A549 (cell line): ENCODE data around the gene TF. TPM values are rescaled to one million over a fixed set of nuclear protein-coding genes. Genes with fewer than 3 reads are reported as not detected.

Experiments
- ATAC-seq, 2 experiments: fragments of 200-7000 bp in 1 of 2; fragments of >200 bp in 1 of 2; cut with Nextera tagmentation in 1 of 2; cut with Tn5 transposase in 1 of 2; 3 replicates each; pipeline versions ENCODE4 v1.8.0 to v1.9.1; 2018 to 2020; ENCODE audit warnings: mild to moderate bottlenecking in 1 of 2, moderate library complexity in 1 of 2
- CTCF ChIA-PET: fragments of 300-600 bp; sonication (Branson Sonifier 250); formaldehyde crosslinking; extraction: SDS; loops from one replicate; lab custom pipeline; 2021; ENCODE audit warnings: antibody characterized with exemption, inconsistent platforms; lab: Yijun Ruan, JAX
- POLR2A ChIA-PET: fragments of 350-600 bp; formaldehyde crosslinking; extraction: SDS; loops from one replicate; lab custom pipeline; 2021; ENCODE audit warnings: antibody characterized with exemption, inconsistent platforms; lab: Yijun Ruan, JAX
- DNase-seq, 2 experiments: peaks; one replicate each; pipeline versions ENCODE4 v3.0.0 to v3.0.0-alpha.2; 2011 to 2016; ENCODE audit warnings: low read depth in 1 of 2, low spot score in 1 of 2
- FAIRE-seq: peaks from 2 replicates; lab custom pipeline; 2011; peaks lifted over from hg19 to GRCh38; lab: Jason Lieb, UNC
- H3K27ac ChIP-seq, 2 experiments: fragments of >200 bp; sonication (Bioruptor Twin); formaldehyde crosslinking; 3 replicates each; pipeline ENCODE4 v1.5.1; 2016 to 2017
- H3K4me1 ChIP-seq: fragments of >200 bp; sonication (Bioruptor Twin); formaldehyde crosslinking; 3 replicates; pipeline ENCODE4 v1.6.1; 2016
- H3K4me2 ChIP-seq: fragments of >200 bp; sonication (Bioruptor Twin); formaldehyde crosslinking; 3 replicates; pipeline ENCODE4 v1.6.1; 2016
- H3K4me3 ChIP-seq: fragments of >200 bp; sonication (Bioruptor Twin); formaldehyde crosslinking; 3 replicates; pipeline ENCODE4 v1.5.1; 2016
- H3K9me3 ChIP-seq: fragments of >200 bp; sonication (Bioruptor Twin); formaldehyde crosslinking; 3 replicates; pipeline ENCODE4 v1.6.1; 2016
- ATOH8 ChIP-seq: fragments of 250-450 bp; sonication (Bioruptor Pico); IDR thresholded peaks from 2 replicates; pipeline ENCODE4 v1.5.0; 2020; ENCODE audit warnings: low read depth, mild to moderate bottlenecking, moderate library complexity
- CBX2 ChIP-seq: fragments of 200-600 bp; sonication (generic); IDR thresholded peaks from 2 replicates; pipeline ENCODE4 v1.6.1; 2016; ENCODE audit warnings: low read depth, mild to moderate bottlenecking, borderline replicate concordance
- E2F6 ChIP-seq: IDR thresholded peaks from 2 replicates; pipeline ENCODE4 v1.6.1; 2012; ENCODE audit warnings: low read depth, borderline replicate concordance
- EHMT2 ChIP-seq: fragments of 200-600 bp; sonication (generic); IDR thresholded peaks from 2 replicates; pipeline ENCODE4 v1.6.1; 2016; ENCODE audit warnings: antibody characterized with exemption, low read depth, mild to moderate bottlenecking, moderate library complexity
- ELK1 ChIP-seq: fragments of 150-350 bp; IDR thresholded peaks from 2 replicates; pipeline ENCODE4 v1.6.1; 2014; ENCODE audit warnings: low read depth, mild to moderate bottlenecking, low read length
- HEYL ChIP-seq: fragments of 250-450 bp; sonication (Bioruptor Pico); IDR thresholded peaks from 2 replicates; pipeline ENCODE4 v1.8.0; 2021; ENCODE audit warnings: mild to moderate bottlenecking, moderate library complexity
- JUNB ChIP-seq: fragments of >200 bp; sonication (Bioruptor Twin); formaldehyde crosslinking; IDR thresholded peaks from 2 replicates; pipeline ENCODE4 v1.6.1; 2016
- KDM1A ChIP-seq: fragments of 200-600 bp; sonication (generic); IDR thresholded peaks from 2 replicates; pipeline ENCODE4 v1.6.1; 2016; ENCODE audit warnings: low read depth, mild to moderate bottlenecking
- MAZ ChIP-seq: fragments of 150-350 bp; IDR thresholded peaks from 2 replicates; pipeline ENCODE4 v1.6.1; 2014; ENCODE audit warnings: antibody characterized with exemption, low read depth, low read length, borderline replicate concordance
- NFE2L2 ChIP-seq: fragments of 150-350 bp; conservative IDR thresholded peaks from 2 replicates; pipeline ENCODE4 v1.6.1; 2014; ENCODE audit warnings: low read length
- PBX3 ChIP-seq: IDR thresholded peaks from 2 replicates; pipeline ENCODE4 v1.6.1; 2012
- PHF8 ChIP-seq: fragments of 200-600 bp; sonication (generic); IDR thresholded peaks from 2 replicates; pipeline ENCODE4 v1.6.1; 2016; ENCODE audit warnings: low read depth, mild to moderate bottlenecking, antibody characterized with exemption, moderate library complexity, borderline replicate concordance
- RCOR1 ChIP-seq: fragments of 150-350 bp; IDR thresholded peaks from 2 replicates; pipeline ENCODE4 v1.6.1; 2014; ENCODE audit warnings: antibody characterized with exemption, low read length, low read depth
- REST ChIP-seq: fragments of 200-600 bp; sonication (generic); IDR thresholded peaks from 2 replicates; pipeline ENCODE4 v1.6.1; 2016; ENCODE audit warnings: antibody characterized with exemption, mild to moderate bottlenecking, moderate library complexity
- RFX5 ChIP-seq: fragments of 450-650 bp; IDR thresholded peaks from 2 replicates; pipeline ENCODE4 v1.7.1; 2014; ENCODE audit warnings: antibody characterized with exemption, mild to moderate bottlenecking, moderate library complexity
- RNF2 ChIP-seq: fragments of 200-600 bp; sonication (generic); IDR thresholded peaks from 2 replicates; pipeline ENCODE4 v1.6.1; 2016; ENCODE audit warnings: low read depth, mild to moderate bottlenecking, antibody characterized with exemption, moderate library complexity, borderline replicate concordance
- SMC3 ChIP-seq: fragments of >200 bp; sonication (Bioruptor Twin); formaldehyde crosslinking; IDR thresholded peaks from 3 replicates; pipeline ENCODE4 v1.6.1; 2018; ENCODE audit warnings: inconsistent platforms
- ZFP36 ChIP-seq: fragments of 450-650 bp; IDR thresholded peaks from 2 replicates; pipeline ENCODE4 v1.6.1; 2014; ENCODE audit warnings: borderline replicate concordance; ENCODE audit not compliant: partially characterized antibody
- ZNF302 ChIP-seq: fragments of 250-450 bp; sonication (Bioruptor Pico); IDR thresholded peaks from 2 replicates; pipeline ENCODE4 v1.9.0; 2021; ENCODE audit warnings: inconsistent platforms, mild to moderate bottlenecking, moderate library complexity
- ZSCAN20 ChIP-seq: fragments of 250-450 bp; sonication (Bioruptor Pico); IDR thresholded peaks from 2 replicates; pipeline ENCODE4 v1.8.0; 2022; ENCODE audit warnings: mild to moderate bottlenecking, moderate library complexity
- WGBS: methylation state at CpG from one replicate; pipeline ENCODE4 v1.1.6; 2017; ENCODE audit errors: missing lambda C conversion rate; 5-methylcytosine and 5-hydroxymethylcytosine counted together
- polyA plus RNA-seq, 4 experiments: library from polyadenylated mRNA; depleted of rRNA in 3 of 4; stranded (reverse); fragments of >200 nt; fragmentation: RNase III in 1 of 4; extraction: RNeasy Plus Mini Kit Qiagen cat#74134 plus additional on column Dnase treatment in 1 of 4; gene quantifications; 2 replicates in 3 of 4; 3 replicates in 1 of 4; pipeline ENCODE4 v1.2.3, GENCODE V29; 2011 to 2017
- TF ChIP-seq, protein P1 (sequence below): IDR thresholded peaks from 2 replicates; pipeline ENCODE4 v1.6.1; 2012

TF gene
- polyA plus RNA-seq, 2 of the 4 experiments (the other 2 are of a cell fraction), result 0.53 to 10.5 TPM

DNA sequence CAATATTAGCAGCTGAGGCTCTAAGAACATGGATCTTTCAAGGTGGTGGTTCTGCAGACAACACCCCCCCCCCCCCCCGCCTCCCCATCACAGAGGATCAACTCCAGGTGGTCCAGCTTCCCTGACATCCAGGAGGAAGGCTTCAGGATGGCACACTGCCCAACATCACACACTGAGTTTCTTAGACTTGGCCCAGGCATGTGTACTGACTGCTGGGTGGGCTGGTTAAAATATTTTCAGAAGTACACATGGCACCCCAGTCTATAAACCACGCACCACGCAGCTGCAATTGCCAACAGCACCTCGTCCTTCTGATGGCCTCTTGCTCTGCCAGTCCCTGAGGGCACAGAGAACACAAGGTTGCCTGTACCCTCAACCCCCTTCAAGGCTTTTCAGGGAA, 81.5 kb downstream of the TF start:
- WGBS, result 90% methylated on average over 3 of the region's 4 CpGs
- TF ChIP-seq EHMT2 (no peak), PBX3 (no peak), ATOH8 (CRISPR knock-in tag) (no peak), ELK1 (no peak), CBX2 (no peak), E2F6 (no peak), ZFP36 (no peak), KDM1A (no peak), JUNB (no peak)
- TF ChIP-seq, protein P1, sequence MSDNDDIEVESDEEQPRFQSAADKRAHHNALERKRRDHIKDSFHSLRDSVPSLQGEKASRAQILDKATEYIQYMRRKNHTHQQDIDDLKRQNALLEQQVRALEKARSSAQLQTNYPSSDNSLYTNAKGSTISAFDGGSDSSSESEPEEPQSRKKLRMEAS, result no peak
- no peak overlapping the region for H3K27ac ChIP-seq
- H3K4me2 ChIP-seq, result no peak overlapping the region
- DNase-seq, result no peak
- ATAC-seq, result no peak
- no peak for FAIRE-seq
- ChIA-PET CTCF (interaction anchor here (1.0 kb wide), 2 partner anchors 8 to 9 kb away, joined by 3 to 4 read pairs; no protein-coding TSS in a partner anchor), POLR2A (no interaction called here)
- no peaks in the 10 kb centered on the region for H3K9me3 ChIP-seq
- H3K4me1 ChIP-seq, result no peaks in the 10 kb centered on the region
- H3K4me3 ChIP-seq, result no peak overlapping the region

DNA sequence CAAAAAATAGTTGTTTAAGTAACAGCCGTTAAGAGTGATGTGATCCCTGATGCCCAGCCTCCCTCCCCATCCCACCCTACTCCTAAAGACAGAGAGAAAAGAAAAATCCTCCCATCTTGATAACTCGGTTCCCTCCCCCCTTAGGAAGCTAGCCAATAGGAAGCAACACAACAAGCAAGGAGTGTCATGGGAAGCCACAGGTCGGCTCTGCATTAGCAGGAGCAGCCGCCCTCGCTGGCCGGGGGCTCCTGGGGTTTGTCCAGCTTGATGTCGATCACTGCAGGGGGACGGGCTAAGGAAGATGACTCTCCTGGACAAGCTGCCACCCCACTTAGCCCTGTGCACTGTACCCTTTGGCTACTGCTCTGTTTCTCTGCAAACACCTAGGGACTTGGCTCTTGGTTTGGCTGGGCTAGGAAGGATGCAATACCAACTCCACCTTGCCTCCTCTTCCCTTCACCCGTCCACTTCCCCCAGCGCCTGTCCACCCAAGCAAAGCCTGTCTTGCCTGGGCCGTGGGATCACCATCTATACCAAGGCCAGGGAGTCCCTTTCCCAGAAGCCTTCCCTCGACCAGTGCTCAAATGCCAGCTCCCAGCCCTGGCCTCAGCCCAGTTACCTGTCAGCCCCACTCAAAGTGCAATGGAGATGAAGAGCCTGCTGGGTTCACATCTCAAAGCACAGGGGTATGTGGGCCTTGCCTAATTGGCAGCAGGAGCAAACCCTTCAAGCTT, 82.5 kb downstream of the TF start:
- no peak overlapping the region for H3K4me3 ChIP-seq
- DNase-seq, result no peak
- H3K4me1 ChIP-seq, result no peaks in the 10 kb centered on the region
- 66% methylated on average over 10 of the region's 12 CpGs for WGBS
- TF ChIP-seq ZSCAN20 (CRISPR knock-in tag) (no peak), ZNF302 (CRISPR knock-in tag) (no peak), PHF8 (no peak), MAZ (no peak), SMC3 (no peak), HEYL (CRISPR knock-in tag) (no peak), RNF2 (no peak), RCOR1 (no peak), RFX5 (no peak), EHMT2 (no peak), NFE2L2 (no peak), CBX2 (no peak), REST (no peak)
- ATAC-seq, result 0 out of 6 replicates have a peak, but pooled peaks of 1 of the 2 experiments have one; percentile 22
- FAIRE-seq, result no peak
- CTCF ChIA-PET, result no interaction called here
- POLR2A ChIA-PET, result no interaction called here
- no peak overlapping the region for H3K27ac ChIP-seq
- H3K9me3 ChIP-seq, result no peaks in the 10 kb centered on the region
- no peak overlapping the region for H3K4me2 ChIP-seq
